PFSK-1 (cell line): ENCODE results near the gene CEP83.

ENCODE experiments used
- FOXP2 ChIP-seq: optimal IDR thresholded peaks from 2 replicates; pipeline ENCODE3; 2011; ENCODE audit warnings: borderline replicate concordance, control low read depth, inconsistent platforms; ENCODE audit not compliant: insufficient read depth; ENCODE audit errors: extremely low read length, extremely low read depth
- POLR2AphosphoS5 ChIP-seq: IDR thresholded peaks from 2 replicates; pipeline ENCODE4 v1.6.1; 2012; ENCODE audit warnings: low read depth, mild to moderate bottlenecking, control low read depth, low read length, moderate library complexity
- REST ChIP-seq, 2 experiments: IDR thresholded peaks; 2 replicates each; pipeline versions ENCODE4 v1.6.1 to v1.8.0; 2011 to 2012; ENCODE audit warnings: low read depth in 2 of 2, low read length in 2 of 2, control low read depth in 1 of 2, inconsistent platforms in 1 of 2, mild to moderate bottlenecking in 1 of 2, moderate library complexity in 1 of 2; ENCODE audit not compliant: insufficient read depth in 1 of 2
- SIN3A ChIP-seq: IDR thresholded peaks from 2 replicates; pipeline ENCODE4 v1.6.1; 2012; ENCODE audit warnings: mild to moderate bottlenecking, low read length, moderate library complexity, borderline replicate concordance; ENCODE audit not compliant: insufficient read depth
- TAF1 ChIP-seq: IDR thresholded peaks from 2 replicates; pipeline ENCODE4 v1.6.1; 2012; ENCODE audit warnings: low read length, control low read depth, borderline replicate concordance; ENCODE audit not compliant: insufficient read depth

The CEP83 gene

GRCh38 chr12:94374124-94374523 lies 85.5 kb downstream of the CEP83 start:
- TF ChIP-seq TAF1 (no peak), SIN3A (no peak), REST (IDR thresholded peaks at IDR 0.05; ENCODE audit: insufficient read depth in 1 of 2, low read depth in 2 of 2, low read length in 2 of 2) (no peak), FOXP2 (no peak), POLR2AphosphoS5 (no peak)

- no peak for TF ChIP-seq TAF1
- no peak for TF ChIP-seq FOXP2
- TF ChIP-seq REST (IDR thresholded peaks at IDR 0.05; ENCODE audit: insufficient read depth in 1 of 2, low read depth in 2 of 2, low read length in 2 of 2), result no peak
- TF ChIP-seq SIN3A, result no peak
- no peak for TF ChIP-seq POLR2AphosphoS5
Observed at GRCh38 chr12:94372461-94372860, 87.2 kb downstream of the CEP83 start.

- TF ChIP-seq TAF1, result no peak
- TF ChIP-seq SIN3A, result no peak
- no peak for TF ChIP-seq FOXP2
- TF ChIP-seq REST (IDR thresholded peaks at IDR 0.05; ENCODE audit: insufficient read depth in 1 of 2, low read depth in 2 of 2, low read length in 2 of 2), result no peak
- no peak for TF ChIP-seq POLR2AphosphoS5
Observed at GRCh38 chr12:94362653-94363052, 97.0 kb downstream of the CEP83 start.

GRCh38 chr12:94359761-94360160 lies 99.9 kb downstream of the CEP83 start:
- TF ChIP-seq TAF1 (no peak), POLR2AphosphoS5 (no peak), REST (IDR thresholded peaks at IDR 0.05; ENCODE audit: insufficient read depth in 1 of 2, low read depth in 2 of 2, low read length in 2 of 2) (no peak), FOXP2 (no peak), SIN3A (no peak)

- no peak for TF ChIP-seq FOXP2
- TF ChIP-seq REST (IDR thresholded peaks at IDR 0.05; ENCODE audit: insufficient read depth in 1 of 2, low read depth in 2 of 2, low read length in 2 of 2), result no peak
- no peak for TF ChIP-seq POLR2AphosphoS5
- no peak for TF ChIP-seq SIN3A
- no peak for TF ChIP-seq TAF1
Observed at GRCh38 chr12:94353130-94353529, 106.5 kb downstream of the CEP83 start.
